NCI-H82 (cell line): ENCODE data around the gene GBP3.
A peak's percentile ranks its signal among the peaks of the same experiment; 100 is the strongest.
"Not testable (repeated sequence)": the region's sequence is repeated elsewhere in the genome, so short reads cannot be mapped to it uniquely, and the experiment has no call there.

ENCODE experiments used
- DNase-seq: peaks from one replicate; lab custom pipeline; 2025; lab: John Stamatoyannopoulos, UW

The GBP3 gene

GRCh38 chr1:89041119-89041641, 18.5 kb upstream of the GBP3 start:
- DNase-seq, result no peak

- no peak for DNase-seq
Measured at GRCh38 chr1:89040315-89040626, 17.6 kb upstream of the GBP3 start.

- DNase-seq, result no peak
Measured at GRCh38 chr1:89037186-89037585, 14.5 kb upstream of the GBP3 start.

- DNase-seq, result no peak
Measured at GRCh38 chr1:89035080-89035479, 12.4 kb upstream of the GBP3 start.

GRCh38 chr1:89034004-89034403, 11.3 kb upstream of the GBP3 start:
- not testable (repeated sequence) for DNase-seq

- DNase-seq, result not testable (repeated sequence)
Measured at GRCh38 chr1:89029051-89029450, 6.4 kb upstream of the GBP3 start.

- no peak for DNase-seq
Measured at GRCh38 chr1:89025928-89026327, 3.3 kb upstream of the GBP3 start.

- DNase-seq, result no peak
Measured at GRCh38 chr1:89023026-89023425, 360 bp upstream of the GBP3 start.

GRCh38 chr1:89018318-89018717, 4.3 kb downstream of the GBP3 start:
- not testable (repeated sequence) for DNase-seq

- no peak for DNase-seq
Measured at GRCh38 chr1:89008511-89008910, 14.2 kb downstream of the GBP3 start.

GRCh38 chr1:89005286-89006151, 17.1 kb downstream of the GBP3 start:
- no peak for DNase-seq

- not testable (repeated sequence) for DNase-seq
Measured at GRCh38 chr1:89002176-89002575, 20.5 kb downstream of the GBP3 start.

GRCh38 chr1:89001510-89001909, 21.2 kb downstream of the GBP3 start:
- DNase-seq, result no peak

GRCh38 chr1:88998716-88999115, 23.9 kb downstream of the GBP3 start:
- peak; percentile 93 for DNase-seq

GRCh38 chr1:88990426-88990825, 32.2 kb downstream of the GBP3 start:
- DNase-seq, result peak; percentile 11

- DNase-seq, result no peak
Measured at GRCh38 chr1:88985692-88986091, 37.0 kb downstream of the GBP3 start.

GRCh38 chr1:88985032-88985431, 37.6 kb downstream of the GBP3 start:
- no peak for DNase-seq

- DNase-seq, result no peak
Measured at GRCh38 chr1:88984569-88984968, 38.1 kb downstream of the GBP3 start.

- DNase-seq, result peak; percentile 65
Measured at GRCh38 chr1:88983791-88984559, 38.7 kb downstream of the GBP3 start.

GRCh38 chr1:88982055-88982454, 40.6 kb downstream of the GBP3 start:
- DNase-seq, result no peak

GRCh38 chr1:88981506-88981905, 41.2 kb downstream of the GBP3 start:
- not testable (repeated sequence) for DNase-seq

- DNase-seq, result no peak
Measured at GRCh38 chr1:88980870-88981269, 41.8 kb downstream of the GBP3 start.

GRCh38 chr1:88979749-88980116, 42.9 kb downstream of the GBP3 start:
- no peak for DNase-seq
